Measurements from ENCODE around the gene UBE2D1. TPM values are rescaled to one million over a fixed set of nuclear protein-coding genes. Genes with fewer than 3 reads are reported as not detected.

UBE2D1 gene
- total and polyA plus RNA-seq, 2 of the 13 experiments (the other 11 are each of a cell fraction or from before 2014, with no cell fraction given) = 6.2 to 13.8 TPM

DNA sequence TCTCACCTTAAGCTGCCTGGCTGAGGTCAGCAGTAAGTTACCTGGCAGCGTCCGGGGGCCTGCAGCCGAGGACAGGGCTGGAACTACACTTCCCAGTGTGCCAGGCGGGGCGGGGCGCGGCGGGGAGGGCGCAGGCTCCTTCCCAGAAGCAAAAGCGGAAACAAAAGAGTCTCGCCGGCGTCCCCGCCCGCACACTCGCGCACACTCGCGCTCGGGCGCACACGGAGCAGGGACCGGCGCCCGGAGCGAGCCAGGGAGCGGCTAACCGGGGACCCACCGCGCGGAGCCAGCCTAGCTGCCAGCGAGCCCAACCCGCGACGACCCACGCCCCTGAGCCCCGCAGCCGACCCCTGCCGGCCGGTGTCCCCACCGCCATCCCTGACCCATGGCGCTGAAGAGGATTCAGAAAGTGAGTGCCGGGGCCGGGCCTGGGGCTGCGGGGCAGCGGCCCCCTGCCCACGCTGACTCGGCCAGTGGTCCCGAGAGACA, at the start of gene UBE2D1 (continued):
- TF ChIP-seq ZNF280D (CRISPR knock-in tag; IDR thresholded peaks at IDR 0.05) (no peak), NR1H2 (CRISPR knock-in tag; IDR thresholded peaks at IDR 0.05; ENCODE audit: borderline replicate concordance, low read depth) (peak; percentile 18; the same call in 1 of the 2 replicates), ZNF512B (CRISPR knock-in tag; IDR thresholded peaks at IDR 0.05; ENCODE audit: borderline replicate concordance) (no peak), FOXO1 (CRISPR knock-in tag; IDR thresholded peaks at IDR 0.05) (peak; percentile 48; the same call in 1 of the 2 replicates), KDM3A (CRISPR knock-in tag; IDR thresholded peaks at IDR 0.05; ENCODE audit: low read depth) (no peak), NFATC3 (CRISPR knock-in tag; IDR thresholded peaks at IDR 0.05) (no peak), CCDC6 (CRISPR knock-in tag; IDR thresholded peaks at IDR 0.05) (peak; percentile 34; the same call in 1 of the 2 replicates), TOPORS (CRISPR knock-in tag; IDR thresholded peaks at IDR 0.05) (no peak), ZNF547 (CRISPR knock-in tag; IDR thresholded peaks at IDR 0.05) (peak; percentile 67; the same call in 1 of the 2 replicates), MEIS1 (CRISPR knock-in tag; IDR thresholded peaks at IDR 0.05; ENCODE audit: borderline replicate concordance) (peak; percentile 55; the same call in 1 of the 2 replicates), ETV5 (CRISPR knock-in tag; IDR thresholded peaks at IDR 0.05; ENCODE audit: borderline replicate concordance) (peak; percentile 49; the same call in 1 of the 2 replicates), AGO2 (optimal IDR thresholded peaks at IDR 0.05; ENCODE audit: low read depth, low read length) (no peak), AKAP8 (CRISPR knock-in tag; IDR thresholded peaks at IDR 0.05) (no peak), THAP9 (CRISPR knock-in tag; IDR thresholded peaks at IDR 0.05; ENCODE audit: borderline replicate concordance) (0 out of 2 replicates have a peak, but pooled peaks have one; percentile 43), HMGXB4 (CRISPR knock-in tag; IDR thresholded peaks at IDR 0.05; ENCODE audit: borderline replicate concordance in 1 of 2, low read depth in 1 of 2) (peak in 1 of 2 experiments; percentile 96; a peak in 1 of 4 replicates), RXRA (CRISPR knock-in tag; IDR thresholded peaks at IDR 0.05) (no peak), ELF1 (CRISPR knock-in tag; IDR thresholded peaks at IDR 0.05) (peak; percentile 82), POLR2G (IDR thresholded peaks at IDR 0.05; ENCODE audit: low read depth, low read length) (peak; percentile 91), MED13 (CRISPR knock-in tag; IDR thresholded peaks at IDR 0.05) (peak; percentile 69)

Measured in HepG2 (cell line).